ENCODE measurements around the gene ADAMTS2.

The ADAMTS2 gene

DNA sequence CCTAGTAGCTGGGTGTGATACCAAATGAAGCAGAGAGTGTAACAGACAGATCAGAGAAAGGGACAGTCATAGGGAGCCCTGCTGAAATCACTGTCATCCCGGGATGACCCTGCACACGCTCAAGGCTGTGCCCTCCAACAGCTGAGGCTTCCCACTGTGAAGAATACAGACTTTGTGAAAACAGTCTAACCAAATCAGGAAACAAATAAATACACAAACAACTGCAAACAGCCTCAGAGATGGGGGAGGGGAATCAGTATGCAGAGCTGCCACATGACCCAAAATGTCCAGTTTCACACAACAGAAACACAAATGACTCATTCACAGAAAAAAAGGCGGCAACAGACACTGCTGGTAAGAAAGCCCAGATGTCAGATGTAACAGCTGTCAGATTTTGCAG lies 101.9 kb downstream of the ADAMTS2 start:
- DNase-seq = peak; percentile 21 to 56

DNA sequence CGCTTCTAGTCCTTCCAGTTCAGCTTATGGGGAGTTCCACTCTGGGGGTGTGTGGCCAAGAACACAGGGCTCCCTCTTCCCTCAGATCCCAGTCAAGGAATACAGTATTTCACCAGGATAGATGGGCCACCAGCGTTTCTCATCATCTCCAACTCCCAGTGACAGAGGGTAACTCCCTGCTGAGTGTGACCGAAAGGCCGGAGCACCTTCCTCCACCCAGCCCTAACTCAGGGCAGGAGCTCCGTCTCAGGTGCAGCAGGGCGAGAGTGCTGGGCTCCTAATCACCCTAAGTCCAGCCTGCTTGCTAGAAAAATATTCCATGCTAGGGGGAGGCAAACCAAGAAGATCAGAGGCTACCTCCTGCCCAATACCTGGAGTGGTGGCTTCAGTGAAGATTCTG lies 102.6 kb downstream of the ADAMTS2 start:
- no peak for DNase-seq

DNA sequence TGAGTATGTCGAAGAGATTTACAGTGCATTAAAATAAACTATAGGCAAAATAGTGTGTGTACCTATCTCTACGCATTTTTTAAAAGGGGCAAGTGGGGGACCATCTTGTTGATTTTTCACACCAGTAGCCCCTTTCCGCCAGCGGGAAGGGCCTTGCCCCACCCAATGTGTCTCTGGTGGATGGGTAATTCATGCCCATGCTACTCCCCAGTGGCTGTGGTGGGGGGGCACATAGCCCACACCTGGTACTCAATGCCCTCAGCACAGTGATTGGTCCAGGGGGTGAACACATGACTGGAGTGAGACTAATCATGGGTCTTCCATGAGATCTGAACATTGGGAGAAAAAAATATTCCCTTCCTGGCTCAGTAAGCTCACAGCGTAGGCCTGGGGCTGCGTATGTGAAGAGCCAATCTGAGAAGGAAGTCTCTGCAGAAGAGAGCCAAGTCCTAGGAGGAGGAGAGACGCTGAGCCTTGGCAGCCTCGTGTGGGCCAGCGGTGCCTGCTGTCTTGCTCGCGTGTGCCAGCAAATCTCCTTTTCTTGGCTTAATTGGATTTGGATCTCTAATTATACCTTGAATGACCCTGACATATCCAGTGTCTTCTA lies 103.4 kb downstream of the ADAMTS2 start:
- no peak for DNase-seq

DNA sequence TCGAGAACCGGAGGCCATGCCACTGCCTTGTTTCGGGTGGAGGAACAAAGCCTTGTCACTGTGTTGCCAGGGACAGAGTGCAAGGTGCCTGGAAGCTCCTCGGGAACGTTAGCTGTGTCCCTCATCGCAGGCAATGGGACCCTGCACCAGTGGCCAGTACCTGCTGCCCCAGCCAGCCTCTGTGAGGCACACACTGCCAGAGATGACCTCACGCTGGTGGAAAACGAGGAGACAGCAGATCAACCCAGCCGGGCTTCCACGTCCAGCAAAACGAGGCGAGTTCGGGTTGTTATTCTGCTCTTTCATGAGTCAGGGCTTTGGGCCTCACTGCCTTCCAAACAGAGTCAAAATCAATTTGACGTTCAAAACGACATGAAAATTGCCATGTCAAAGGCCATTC lies 104.1 kb downstream of the ADAMTS2 start:
- DNase-seq = no peak

DNA sequence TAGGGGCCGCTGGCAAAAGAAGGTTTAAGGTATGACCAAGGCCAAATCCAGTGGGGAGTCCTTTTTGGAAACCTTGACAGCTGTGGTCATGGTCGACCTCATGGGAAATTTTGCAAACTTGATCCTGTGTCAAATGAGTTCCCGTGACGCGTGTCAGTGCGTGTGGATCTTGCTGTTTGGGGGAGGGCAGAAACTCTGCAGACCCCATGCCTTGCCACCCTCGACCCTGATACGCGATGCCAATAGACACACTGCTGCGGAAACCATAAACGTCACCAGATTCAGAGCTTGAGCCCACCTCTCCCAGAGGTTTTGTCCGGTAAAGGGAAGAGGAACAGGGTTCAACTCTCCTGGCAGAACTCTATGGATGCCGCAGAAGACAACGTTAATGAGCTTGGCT lies 104.7 kb downstream of the ADAMTS2 start:
- no peak for DNase-seq

DNA sequence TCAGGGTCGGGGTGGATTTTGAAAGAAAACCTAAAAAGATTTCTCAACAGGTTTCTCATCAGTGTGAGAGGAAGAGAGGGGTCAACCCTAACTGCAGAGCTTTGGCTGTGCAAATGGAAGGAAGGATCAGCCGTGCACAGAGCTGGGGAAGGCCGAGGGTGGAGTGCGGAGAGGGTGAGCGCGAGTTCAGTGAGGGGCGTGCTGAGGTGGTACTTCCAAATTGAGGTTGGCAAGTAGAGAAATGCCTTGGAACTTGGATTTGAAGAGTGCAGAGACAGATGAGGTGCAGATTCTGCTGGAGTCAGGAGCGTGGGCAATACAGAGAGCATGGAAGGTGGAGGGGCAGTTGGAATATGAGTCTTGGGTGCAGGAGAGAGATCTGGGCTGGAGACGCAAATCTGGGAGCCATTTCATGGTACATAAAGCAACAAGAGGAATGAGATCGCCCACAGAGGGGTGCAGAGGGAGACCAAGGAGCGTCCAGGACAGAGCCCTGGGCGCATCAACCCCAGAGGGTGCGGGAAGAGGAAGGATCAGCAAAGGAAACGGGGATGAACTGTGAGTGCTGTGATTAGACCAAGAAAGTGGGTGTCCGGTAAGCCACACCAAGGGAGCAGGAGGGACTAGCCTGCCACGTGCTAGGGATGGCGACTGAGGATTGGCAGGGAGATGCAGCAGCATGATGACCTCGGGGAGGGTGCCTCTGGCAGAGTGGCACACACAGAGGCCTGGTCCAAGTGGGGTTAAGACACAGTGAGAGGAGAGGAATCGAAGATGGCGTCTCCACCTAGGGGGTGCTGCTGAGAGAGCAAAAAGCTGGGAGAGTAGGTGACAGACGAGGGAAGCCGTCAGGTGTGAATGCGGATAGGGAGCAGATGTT lies 105.8 kb downstream of the ADAMTS2 start:
- DNase-seq = no peak

DNA sequence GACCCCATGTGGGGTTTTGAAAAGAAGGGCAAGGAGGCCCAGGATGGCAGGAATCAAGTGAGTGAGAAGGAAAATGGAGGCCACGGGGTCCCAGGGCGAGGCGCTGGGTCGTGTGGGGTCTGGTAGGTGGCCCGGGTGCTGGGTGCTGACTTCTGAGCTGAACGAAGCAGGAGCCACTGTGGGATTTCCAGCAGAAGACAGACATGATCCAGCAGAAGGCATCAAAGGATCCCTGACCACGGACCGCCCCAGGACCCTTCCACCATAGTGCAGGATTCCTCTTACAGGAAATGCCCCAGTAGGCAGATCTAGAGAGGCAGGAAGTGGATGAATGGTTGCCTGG lies 106.7 kb downstream of the ADAMTS2 start:
- no peak for DNase-seq

DNA sequence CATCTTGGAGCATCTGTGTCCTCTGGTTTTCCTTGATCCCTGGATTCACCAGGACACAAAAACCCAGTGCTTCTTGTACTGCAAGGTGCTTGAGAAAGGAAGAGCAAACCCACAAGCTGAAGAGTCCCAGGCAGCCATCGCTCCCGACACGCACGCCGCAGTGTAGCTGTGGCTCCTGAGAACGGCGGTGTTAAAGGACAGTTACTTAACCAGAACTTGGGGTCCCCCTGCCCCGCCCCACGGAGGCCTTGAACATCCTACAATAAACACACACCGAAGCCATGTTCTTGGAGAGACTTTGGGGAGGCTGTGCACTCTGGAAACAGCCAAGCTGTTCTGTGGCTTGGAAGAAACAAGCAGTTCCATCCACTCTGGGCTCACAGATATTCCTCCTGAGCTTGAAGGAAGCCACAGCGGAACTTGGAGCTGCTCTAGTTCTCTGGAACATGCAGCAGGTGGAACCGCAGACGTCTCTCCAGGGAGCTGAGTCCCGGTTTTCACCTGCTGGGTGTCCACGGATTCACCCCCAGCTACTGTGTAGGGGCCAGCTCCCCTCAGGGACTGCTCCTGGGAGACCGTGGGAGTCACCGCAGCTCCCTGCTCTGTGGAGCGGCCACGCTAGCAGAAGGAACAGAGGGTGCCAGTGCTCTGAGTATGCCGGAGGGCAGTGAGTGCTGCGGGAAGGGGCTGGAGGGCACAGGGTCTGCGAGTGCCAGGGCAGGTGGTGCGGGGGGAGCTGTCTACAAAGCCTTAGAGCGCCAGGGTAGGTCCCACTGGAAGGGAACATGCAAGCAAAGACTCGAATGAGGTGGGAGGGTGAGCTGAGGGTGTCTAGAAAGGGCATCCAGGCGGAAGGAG lies 107.3 kb downstream of the ADAMTS2 start:
- no peak for DNase-seq

DNA sequence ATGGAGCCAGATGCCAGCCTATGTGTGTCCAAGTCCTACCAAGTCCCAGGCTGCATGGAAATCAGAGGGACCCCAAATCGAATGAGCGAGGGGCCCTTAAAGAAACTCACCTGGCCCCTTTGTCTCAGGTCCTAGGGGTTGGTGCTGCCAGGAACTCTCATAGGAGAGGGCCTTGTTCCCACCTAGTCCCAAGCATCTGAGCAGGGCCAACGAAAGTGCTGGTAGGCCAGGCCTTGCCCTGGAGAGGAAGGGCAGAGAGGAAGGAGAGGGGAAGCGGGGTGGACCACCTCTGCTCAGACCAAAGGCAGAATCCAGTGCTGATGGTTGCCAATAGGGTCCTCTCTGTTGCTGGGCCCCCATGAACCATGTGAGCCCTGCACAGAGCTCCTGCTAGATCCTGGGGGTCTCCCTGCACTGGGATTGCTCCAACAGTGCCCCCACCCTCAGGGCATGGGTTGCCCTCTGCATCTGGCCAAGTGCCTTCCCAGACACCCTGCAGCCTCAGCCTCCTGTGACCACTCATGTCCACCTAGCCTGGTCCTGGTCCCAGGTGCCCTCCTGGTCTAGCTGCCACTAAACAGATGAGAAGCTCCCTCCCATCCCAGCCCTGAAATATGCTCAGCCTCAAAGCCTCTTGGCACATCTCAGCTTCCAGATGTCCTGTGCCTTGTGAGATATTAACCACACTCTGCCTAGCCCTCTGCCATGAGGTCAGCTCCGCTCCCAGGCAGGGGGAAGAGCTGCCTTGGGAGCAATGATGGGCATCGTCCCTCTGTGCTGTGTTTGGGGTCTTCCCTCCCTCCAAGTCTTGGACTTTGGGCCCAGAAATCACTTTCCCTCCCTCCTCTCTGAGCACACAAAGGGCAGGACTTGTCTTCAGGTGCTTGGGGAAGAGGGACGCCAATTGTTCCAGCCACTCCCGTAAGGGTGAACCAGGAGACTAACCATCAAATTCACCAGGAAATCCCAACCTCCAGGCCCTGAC lies 109.6 kb downstream of the ADAMTS2 start:
- DNase-seq = no peak

DNA sequence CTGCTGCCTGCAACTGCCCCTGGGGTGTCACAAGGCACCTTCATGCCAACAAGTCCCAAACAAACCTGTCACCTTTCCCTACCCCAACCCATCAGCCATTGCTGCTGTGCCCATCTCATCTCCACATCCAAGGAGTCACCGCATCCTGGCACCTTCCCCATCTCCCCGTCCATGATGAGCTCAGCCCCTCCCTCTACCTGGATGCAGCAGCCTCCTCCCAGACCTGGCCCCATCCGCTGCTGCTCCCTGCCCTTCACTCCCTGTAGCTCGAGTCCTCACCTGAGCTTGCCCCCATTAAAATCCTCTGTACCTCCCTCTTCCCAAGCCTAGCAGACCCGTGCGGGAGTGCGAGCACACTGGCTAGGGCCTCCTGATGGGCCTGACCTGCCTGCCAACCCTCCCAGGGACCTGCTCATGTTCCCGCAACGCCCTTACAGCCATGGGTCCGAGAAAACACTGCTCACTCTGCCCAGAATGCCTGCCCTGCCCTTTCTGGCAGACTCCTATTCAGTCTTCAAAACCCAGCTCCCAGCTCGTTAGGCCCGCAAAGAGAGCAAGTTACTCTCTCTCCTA lies 110.6 kb downstream of the ADAMTS2 start:
- DNase-seq = no peak

DNA sequence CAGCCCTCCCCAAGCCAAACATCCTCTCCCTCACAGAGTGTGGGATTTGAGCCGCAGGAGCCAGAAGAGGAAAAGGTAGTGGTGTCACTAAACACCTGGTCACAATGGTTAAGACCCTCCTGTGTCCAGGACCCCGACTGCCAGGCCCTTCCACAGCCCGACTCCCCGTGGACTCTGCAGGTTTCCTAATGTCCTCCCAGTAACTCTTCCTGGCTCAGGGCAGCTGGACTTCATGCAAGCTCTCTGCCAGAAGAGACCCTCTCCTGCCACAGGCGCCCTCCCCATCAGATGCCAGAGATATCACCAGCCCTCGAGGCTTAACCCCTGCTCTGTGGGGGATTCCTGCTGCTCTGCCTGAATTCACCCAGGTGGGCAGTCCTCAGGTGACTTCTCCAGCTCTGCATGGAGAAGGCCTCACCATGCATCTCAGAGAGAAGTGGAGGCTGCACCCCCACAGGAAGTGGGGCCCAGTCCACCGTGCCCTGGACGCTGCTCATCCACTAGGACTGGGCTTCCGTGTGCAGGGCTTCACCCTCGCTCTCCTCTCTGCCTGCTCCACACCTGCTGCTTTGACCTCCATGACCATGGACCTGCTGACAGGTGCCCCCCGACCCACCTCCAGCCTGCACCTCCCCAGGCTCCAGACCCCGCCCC lies 111.2 kb downstream of the ADAMTS2 start:
- no peak for DNase-seq

DNA sequence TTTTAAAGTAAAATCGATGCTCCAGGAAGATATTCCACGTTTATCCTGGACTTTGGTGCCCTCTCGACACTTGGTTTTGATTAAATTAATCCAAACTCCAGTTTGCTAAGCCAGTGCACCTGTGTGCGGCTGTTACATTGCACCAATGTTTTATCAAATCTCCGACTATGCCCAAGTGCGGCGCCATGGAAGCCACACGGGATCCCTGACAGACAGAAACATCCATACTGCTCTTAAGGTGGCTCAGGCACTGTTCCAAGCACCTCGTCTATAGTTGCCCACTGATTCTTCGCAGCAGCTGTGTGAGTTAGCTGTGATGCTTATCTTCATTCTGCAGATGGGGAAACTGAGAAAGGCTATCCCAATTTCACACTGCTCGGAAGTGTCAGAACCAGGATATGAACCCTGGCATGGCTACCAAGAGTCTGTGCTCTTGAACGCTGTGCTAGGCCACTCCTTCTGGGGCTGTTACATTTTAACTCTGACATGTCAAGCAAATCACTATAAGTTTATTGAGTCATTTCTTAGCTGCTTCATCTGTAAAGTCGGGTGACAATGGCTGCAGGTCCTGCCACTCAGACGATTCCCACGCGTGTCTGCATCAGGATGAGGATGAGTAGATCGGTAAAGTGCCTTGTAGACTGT lies 113.0 kb downstream of the ADAMTS2 start:
- DNase-seq = no peak

DNA sequence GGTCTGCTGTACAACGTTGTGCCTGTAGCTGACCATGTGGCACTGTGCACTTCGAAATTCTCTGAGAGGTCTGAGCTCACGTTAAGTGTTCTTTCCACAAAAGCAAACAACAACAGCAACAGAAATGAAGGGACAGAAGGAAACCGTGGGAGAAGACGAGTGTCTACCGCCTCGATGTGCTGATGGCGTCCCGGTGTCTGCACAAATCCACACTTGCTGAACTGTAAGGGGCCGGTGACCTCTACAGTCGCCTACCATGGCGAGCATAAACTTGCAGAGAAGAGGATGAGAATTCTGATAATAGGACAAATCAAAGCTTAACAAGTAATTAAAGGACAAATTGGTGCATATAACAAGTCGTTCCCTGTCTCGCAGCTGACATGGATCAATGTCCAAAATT lies 114.0 kb downstream of the ADAMTS2 start:
- DNase-seq = no peak

DNA sequence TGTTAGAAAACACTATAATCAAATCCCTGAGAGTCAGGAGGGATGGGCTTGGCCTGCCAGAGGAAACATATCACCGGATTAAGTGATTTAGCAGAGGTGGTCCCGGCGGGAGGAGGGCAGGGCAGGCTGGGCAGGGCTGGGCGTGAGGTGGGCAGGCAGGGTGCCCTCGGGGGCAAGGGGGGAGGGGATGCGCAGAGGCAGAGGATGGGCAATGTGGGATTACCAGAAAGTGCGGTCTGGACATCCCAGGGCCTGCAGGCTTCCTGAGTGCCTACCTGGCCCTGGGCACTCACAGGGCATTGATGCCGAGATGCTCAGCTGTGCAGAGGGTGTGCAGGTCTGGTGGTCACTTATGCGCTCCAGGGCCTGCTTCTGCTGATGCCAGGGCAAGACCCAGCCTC lies 115.2 kb downstream of the ADAMTS2 start:
- no peak for DNase-seq

DNA sequence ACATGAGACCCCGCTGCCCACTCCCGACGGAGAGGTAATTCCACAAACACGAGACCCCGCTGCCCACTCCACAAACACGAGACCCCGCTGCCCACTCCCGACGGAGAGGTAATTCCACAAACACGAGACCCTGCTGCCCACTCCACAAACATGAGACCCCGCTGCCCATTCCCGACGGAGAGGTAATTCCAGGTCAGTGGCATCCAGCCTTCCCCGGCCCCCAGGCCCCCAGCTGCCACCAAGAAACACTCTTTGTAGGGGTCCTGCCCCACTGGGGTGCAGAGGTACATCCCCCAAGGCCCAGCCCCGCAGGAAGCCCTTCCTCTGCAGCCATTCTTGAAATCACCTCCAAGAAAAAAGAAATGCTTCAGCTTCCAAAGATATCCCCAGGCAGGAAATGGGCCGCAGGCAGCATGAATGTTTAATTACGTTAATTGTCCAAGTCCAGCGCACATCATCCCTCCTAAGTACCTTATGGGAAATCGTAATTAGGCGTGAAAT lies 115.9 kb downstream of the ADAMTS2 start:
- DNase-seq = no peak

DNA sequence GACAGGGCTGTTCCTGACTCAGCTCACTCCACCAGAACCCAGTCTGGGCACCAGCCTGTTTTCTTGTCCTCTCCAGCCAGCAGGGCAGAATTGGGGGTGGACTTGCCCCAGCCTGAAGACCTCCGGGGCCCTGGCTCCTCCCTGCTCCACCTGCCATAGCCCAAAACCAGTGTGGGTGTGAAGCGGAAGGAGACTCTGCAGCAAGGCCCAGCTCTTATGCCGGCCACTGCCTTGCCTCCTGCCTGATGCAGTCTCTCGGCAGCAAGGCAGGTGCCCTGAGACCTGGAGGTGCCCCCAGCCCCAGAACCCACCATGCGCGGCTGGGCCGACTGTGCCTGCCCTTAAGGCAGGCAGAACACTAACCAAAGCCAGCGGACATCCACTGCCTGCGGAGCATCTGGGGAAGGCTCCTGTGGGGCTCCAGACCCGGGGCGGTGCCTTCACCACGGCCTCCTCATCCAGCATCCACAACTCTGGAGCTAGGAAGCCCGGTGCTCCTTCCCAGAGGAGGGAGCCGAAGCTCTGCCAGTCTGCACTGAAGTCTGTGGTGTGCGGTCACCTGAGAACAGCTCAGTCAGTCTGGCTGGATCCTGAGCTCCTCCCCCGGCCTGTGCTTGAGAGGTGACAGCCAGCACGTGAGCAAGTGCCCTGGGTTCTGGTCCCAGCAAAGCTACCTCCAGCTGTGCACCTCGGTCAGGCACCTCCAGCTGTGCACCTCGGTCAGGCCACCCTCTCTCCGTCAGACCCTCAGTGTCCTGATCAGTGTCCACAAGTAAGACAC lies 116.7 kb downstream of the ADAMTS2 start:
- DNase-seq = no peak

DNA sequence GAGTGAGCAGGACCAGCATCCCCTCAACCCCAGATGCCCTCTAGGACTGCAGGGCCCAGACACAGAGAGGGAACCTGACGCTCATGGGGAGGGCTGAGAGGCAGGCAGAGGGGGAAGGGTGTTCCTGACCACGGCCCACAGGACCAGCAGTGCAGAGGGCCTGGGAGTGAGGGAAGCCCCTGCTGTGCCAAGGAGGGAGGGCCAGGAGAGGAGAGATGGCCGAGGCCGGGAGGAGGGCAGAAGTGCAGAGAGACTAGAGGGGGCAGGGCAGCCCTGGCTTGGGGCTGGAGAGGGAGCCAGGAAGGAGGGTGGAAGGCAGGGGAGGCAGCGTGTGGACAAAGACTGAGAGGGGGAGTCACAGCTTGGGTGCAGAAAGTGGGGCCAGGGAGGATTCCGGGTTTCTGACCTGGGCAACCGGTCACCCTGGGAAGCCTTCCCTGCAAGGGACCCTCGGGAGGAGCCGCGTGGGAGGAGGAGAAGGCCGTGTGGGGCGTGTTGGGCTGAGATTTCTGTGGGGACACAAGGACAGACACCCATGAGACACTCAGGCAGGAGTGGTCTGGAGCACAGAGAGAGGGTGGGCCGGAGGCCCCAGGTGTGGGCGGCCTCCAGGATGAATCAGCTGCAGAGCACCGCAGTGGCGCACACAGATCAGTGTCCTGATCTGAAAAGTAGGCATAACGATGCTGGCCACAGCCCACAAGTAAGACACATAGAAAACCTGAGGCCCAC lies 117.5 kb downstream of the ADAMTS2 start:
- no peak for DNase-seq

DNA sequence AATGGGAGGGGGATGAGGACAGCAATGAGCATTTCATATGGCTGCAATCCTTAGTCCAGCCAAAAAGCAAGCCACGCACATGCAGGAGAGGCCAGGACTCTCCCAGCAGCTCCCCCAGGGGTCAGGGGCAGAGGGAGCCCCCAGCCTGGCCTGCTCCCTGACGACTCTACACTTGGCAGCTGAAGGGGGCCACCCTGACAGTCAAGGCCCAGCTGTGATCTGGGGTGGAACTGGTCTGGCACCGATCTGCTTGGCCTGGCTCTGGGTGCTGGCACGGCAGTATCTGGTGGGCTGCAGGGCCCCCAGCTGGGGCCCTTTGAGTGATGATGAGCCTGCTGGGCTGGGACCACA lies 118.1 kb downstream of the ADAMTS2 start:
- DNase-seq = no peak

DNA sequence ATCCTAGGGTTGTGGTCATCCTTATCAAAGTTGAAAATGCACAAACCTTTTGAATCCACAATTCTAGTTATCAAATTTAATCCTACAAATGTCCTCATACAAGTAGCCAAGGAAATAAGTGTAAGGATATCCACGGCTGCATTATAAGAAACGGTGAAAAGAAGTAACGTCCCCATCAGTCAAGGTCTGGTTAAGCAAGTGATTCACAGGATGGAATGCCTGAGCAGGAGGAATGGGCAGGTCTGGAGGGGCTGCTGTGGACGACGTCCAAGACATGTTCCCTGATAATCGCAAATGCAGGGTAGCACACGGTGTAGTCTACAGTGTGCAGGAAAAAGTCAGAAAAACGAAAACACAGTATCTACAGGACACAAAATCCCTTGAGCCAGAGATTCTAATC lies 118.6 kb downstream of the ADAMTS2 start:
- DNase-seq = no peak

Data from inflammatory macrophage treated with lipopolysaccharide for 1 hour (primary cell).